Cerebellar nuclear complex (tissue), 1 donor: ENCODE measurements around the gene AHDC1.
"Not testable (repeated sequence)": the region's sequence is repeated elsewhere in the genome, so short reads cannot be mapped to it uniquely, and the experiment has no call there.

Experiments
- DNase-seq, 2 experiments: peaks; one replicate each; lab custom pipeline; 2025; lab: John Stamatoyannopoulos, UW

The AHDC1 gene

DNA sequence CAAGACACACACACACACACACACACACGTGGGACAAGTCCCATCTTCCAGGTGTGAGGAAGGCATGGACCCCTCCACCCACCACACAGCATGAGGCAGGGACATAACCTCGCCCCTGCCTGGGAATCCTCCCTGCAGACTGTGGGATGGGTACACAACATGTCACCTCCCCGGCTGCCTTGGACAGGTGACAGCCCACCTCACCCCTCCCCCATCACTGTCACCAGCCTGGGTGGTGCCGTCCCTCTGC, 40.7 kb downstream of the AHDC1 start:
- DNase-seq = no peak

DNA sequence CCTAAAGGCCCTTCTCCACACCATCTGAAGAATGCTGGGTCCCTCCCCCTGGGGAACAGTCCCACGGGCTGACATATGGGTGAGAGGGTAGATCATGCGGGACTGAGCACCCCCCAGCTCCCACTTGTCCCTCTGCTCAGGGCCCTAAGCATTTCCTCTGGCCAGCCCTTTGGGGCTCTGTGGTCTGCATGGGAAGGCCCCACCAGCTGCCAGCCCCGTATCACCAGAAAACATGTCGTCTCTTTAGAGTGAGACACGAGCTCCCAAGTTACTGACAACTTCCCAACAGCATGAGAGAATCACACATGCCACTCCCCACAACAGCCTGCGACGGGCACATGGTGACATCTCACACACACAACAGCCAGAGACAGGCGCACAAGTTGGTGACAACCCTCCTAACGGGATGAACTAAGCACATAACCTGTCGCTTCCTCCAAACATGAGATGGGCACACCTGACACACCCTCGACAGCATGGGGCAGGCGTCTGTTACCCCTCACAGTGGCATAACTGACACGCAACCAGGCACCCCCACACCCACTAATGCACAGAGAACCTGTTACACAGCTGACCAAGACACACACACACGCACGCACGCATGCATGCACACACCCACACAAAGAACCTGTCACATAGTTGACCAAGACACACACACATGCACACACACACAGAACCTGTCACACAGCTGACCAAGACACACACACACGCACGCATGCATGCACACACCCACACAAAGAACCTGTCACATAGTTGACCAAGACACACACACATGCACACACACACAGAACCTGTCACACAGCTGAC, 41.2 kb downstream of the AHDC1 start:
- DNase-seq = no peak

DNA sequence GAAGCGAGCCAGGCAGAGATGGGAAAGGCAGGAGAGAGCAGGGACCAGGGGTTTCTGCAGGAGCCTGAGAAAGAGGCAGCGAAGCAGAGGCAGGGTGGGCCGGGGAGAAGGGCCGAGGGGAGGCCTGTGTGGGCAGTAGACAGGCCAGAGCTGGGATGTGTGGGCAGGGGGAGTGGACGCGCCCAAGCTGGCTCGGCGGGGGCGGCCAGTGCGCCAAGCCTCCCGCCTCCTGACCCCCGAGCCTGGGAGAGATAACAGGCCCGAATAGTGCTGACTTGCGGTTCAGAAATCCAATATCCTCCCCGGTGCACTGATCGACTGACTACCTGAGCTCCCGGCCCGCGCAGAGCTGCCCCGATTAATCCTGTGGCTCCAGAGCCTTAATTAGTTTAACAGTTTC, 41.9 kb downstream of the AHDC1 start:
- no peak for DNase-seq

DNA sequence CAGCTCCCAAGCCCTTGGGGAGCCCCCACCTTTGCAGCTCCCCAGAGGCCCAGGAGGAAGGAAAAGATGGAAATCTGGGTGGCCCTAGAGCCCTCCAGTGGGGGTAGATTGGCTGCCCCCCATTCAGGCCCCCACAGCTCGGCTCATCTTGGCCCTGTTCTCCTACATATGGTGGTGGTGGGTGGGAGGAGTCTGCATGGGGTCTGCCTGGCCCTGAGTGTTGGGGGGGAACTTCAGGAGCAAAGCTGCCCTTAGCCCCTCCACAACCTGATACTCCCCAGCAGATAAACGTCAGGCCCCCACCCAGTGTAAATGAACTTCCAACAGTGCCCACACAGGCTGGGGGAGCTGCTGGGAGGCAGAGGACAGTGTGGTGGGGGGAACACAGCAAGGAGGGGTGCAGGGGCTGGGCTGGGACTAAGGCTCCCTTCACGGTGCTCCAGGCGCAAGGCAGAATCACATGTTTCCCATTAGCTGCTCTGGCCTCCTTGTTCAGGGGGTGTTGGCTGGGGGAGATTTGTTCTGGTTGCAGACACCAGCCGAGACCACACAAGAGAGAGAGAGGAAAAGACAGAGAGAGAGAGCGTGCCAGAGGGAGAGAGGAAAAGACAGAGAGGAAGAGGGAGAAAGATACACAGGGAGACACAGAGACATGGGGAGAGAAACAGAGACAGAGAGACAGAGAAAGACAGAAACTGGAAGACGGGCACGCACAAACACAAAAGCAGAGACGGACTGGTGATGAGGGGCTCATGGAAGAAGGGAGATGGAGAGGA, 42.6 kb downstream of the AHDC1 start:
- DNase-seq = no peak

DNA sequence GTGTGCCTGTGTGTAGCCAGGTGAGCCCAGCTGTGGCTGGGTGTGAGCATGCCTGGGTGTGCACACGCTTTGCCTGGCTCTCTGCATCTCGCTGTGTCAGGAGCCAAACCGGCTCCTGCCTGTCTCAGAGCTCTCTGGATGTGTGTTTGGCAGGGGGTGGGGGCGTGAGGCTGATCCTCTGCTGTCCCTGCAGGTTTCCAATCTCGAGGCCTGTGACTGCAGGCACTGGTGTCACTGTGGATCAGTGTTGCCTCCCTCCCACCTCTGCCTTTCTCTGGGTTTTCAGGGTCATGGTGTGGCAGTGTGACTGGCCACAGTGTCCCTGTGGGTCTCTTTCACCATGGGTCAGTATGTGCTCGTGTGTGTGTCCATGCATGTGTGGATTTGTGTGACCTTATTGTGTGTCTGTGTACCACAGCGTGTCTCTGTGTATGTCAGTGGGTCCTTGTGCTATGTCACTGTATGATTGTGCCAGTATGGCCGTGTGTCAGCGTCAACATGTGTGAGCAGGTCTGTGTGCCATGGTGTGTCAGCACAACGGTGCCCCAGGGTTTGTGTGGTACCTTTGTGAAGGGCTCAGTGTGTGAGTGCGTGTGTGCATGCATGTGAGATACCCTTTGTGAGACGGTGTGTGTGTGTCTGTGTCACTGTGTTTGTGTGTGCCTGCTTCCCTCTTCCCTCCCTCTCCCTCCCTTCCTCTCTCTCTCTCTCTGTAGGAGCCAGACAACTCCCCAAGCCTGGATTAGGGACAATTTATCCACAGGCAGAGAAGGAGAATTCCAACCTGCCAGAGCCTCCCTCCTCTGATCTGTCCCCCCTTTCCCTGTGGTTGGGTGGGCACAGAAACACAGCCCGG, 43.4 kb downstream of the AHDC1 start:
- DNase-seq = no peak

DNA sequence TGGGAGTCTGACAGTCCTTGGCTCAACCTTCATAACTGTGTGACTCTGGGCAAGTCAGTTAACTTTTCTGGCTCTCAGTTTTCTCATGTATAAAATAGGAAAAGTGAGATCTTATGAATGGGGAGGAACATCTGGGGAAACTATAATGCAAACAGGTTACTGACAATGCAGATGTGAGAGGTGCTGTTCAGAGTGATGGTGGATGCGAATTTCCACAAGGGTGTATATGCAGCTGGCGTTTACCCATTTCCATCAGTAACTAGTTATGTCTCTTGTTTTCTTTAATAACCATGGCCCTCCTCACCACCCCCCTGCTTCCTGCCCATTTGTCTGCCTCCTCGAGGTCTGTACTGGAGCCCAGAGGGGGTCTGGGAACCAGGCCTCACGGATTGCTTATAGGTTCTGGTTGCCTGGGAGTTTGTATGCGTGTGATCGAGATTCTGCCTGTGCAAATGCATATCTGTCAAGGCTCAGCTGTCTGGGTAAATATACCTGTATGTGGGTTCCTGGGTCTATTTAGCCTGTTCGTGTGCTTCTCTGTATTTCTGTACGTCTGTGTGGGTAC, 44.4 kb downstream of the AHDC1 start:
- DNase-seq = no peak

DNA sequence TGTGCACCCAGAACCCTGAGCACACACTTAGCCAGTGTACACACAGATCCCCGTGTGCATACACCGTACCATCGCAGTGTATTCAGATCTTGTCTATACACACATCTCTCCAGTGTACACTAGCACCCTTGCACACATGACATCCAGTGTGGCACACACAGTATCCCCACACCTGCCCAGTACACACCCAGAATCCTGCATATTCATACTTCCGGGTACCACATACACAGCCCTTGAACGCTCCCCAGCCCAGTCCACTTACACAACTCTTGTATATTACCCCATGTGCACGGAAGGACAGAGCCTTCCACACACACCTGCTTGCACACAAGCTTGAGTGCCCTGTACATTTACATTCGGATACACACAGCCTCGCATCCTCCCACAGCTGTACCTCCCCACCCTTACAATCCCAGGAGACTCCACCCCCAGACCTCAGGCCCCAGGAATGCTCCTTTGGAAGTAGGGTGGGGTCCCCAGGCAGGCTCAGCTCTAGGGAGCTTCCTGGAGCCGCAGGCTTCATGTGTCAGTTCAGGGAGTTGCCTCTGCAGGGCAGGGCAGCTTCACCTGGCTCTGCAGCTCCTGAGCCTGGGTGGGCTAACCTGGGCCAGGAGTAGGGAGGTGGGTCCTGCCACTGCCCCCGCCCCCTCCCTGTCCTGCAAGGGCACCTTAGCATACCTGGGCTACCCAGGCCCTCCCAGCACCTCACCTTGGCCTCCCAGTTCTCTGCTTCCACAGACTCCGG, 46.2 kb downstream of the AHDC1 start:
- DNase-seq = no peak

DNA sequence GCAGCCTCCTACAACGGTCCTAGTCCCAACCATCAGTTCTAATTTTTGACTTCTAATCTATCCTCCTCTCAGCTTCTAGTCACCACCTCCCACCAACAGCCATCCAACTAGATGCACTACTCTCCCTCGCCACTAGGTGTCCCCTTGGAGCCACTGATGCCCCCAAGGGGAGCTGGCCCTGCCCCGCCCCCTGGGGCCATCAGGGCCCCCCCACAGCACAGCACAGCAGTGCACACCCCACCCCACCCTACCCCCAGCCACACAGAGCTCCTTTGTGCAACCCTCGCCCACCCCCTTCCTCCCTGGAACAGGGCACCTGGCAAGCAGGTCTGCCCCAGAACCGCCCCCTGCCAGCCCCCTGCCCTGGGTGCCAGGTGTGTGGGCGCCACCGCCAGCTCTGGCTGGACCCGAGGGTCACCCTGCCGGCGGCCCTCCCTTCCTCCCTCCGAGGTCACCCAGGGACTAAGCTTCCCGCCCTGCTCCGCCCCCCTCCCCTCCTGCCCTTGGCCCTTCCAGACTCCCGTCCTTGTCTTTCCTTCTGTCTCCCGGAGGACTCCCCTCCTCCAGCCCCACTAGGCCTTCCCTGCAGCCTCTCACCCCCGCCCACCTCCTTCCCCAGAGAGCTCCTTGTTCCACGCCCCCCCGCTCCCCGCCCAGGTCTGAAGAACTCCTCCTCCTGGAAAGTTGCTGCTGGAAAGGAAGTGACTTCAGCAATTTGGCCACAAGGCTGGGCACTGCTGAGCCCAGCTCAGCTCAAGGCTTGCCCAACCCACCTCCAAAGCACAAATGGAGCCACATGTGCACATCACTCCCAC, 47.0 kb downstream of the AHDC1 start:
- no peak for DNase-seq

DNA sequence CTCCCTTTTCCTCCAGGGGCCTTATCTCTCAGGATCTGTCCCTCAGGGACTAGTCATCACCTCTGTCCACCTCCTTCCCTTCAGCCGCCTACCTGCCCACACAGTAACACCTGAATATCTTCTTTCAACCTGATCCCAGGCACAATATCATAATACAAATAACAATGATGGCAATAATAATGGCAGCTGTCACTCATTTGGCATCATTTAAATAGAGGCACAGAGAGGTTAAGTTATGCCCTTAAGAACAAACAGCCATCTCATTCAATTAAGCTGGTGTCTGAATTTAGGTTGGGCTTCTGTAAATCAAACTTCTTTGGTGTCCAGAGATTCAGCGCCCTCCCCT, 47.5 kb downstream of the AHDC1 start:
- no peak for DNase-seq

DNA sequence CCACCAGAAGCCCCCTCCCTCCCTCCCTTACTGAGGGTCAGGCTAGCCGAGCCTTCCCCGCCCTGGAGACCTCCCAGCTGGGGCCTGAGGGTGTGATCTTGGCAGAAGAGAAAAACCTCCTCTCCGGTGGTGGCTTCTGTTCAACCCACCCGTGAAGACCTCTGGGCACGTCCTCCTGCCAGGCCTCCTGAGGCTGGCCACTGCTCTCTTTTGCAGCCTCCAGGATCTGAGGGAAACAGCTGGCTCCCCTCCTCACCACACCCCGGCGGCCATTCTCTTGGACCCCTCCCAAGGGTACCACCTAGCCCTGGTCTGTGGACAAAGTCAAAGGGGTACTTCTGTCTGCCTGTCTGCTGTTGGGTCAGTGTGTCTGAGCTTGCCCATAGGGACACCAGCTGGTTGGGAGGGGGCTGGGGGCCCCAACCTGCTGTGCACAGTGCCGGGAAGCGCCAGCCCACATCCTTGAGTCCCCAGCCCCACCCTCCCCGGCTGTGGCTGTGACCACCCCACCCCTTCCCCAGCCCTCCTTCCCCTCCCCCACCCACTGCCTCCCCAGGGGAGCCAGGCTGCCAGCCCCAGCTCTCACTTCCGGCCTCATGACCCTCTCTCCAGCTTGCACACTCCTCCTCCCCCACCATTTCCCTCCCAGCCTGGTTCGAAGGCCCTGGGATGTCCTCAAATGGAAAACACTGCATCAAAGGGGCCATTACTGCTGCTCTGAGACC, 48.1 kb downstream of the AHDC1 start:
- DNase-seq = no peak

DNA sequence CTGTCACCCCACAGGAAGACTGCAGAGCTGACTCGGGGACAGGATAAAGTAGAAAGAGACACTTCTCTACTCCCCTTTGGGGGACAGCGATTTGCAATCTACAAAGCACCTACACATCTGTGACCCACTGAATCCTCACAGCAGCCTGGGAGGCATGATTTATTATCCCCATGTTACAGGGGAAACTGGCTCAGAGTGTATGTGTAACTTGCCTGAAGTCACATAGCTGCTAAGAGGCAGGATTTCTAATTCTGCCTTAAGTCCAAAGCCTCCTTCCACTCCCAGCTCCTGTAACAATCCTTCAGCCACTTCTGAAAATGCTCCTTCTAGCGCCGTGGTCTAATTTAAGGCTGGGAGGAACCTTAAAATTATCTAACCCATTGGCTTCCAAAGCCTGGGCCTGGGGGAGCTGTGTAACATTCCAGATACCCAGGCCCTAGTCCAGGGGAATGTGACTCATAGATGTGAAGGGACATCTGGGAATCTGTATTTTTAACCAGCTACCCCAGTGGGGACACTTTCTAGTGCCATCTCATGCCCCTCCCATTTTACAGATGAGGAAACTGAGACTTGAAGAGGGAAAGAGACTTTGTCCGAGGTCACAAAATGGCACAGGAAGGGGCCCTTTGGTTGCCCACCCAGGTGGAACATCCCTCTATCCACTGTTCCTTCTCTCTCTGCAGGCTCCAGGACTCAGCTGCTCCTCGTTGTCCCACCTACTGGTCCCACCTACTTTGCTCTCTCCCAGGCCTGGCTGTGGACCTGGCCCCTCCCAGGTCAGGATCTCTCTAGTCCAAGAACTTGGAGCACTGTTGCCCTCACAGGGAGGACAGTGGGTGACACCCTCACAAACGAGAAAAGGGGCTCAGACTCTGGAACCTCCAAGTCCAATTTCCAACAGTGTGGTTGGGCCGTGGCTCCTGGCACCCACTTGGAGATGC, 48.9 kb downstream of the AHDC1 start:
- DNase-seq = no peak

DNA sequence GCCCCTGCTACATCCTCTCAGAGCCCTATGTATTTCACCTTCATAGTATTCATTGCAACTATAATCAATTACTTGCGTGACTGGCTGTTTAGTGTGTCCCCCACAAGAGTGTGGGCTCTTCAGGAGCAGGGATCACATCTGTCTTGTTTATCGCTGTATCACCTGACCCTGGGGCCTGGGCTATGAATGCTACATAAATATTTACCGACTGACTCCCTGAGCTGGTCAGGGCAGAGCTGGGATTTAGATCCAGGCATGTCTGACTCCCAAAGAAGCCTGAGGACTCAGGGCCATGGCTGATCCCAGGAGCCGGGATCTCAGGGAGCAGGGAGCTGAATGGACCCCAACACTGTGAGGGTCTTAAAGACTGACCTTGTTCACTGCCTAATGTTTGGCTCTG, 49.7 kb downstream of the AHDC1 start:
- no peak for DNase-seq

DNA sequence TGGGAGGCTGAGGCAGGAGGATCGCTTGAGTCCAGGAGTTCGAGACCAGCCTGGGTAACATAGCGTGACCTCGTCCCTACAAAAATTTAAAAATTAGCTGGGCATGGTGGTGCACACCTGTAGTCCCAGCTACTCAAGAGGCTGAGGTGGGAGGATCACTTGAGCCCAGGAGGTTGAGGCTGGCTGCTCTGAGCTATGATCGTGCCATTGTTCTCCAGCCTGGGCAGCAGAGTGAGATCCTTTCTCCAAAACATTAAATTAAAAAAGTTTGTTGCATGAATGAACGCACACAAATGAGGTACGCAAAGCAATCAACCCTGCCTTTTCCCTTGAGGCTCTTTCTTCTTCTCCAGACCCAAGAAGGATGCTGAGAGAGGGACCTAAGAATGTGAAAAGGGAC, 50.1 kb downstream of the AHDC1 start:
- not testable (repeated sequence) for DNase-seq

DNA sequence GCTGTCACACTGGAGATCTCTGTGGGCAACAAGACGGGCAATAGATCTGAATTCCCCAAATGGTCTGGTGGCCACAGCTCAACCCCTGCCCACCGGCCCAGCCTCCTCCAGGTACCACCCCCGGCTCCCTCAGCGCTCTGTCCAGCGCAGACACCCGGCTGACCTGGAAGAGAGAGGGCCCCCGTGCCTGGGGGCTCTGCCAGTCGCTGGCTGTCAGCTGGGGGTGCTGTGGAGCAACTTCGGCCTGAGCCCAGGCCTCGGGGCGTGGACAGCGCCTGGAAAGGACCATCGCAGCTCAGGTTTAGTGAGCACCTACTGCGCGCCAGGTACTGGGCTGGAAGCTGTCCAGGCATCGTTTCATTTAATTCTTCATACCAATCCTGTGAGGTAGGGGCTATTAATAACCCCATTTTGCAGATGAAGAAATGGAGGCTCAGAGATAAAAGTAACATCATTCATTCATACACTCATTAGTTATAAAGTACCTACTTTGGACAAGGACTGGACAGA, 51.0 kb downstream of the AHDC1 start:
- DNase-seq = no peak

DNA sequence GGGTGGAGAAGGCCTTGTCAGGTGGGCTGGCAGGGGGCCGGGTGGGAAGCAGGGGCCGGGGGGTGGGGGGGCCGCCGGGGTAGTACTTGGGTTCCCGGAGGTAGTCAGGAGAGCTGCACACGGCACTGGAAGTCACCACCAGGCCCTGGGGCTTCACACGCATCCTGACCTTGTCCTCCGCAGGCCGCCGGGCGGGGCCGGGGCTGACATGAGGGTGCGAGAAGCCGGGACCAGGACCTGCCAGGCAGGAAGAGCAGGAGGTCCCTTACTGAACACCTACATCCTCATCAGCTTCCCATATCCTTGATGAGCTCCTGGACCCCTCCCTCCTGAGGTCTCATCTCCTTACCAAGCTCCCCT, 52.0 kb downstream of the AHDC1 start:
- DNase-seq = no peak

DNA sequence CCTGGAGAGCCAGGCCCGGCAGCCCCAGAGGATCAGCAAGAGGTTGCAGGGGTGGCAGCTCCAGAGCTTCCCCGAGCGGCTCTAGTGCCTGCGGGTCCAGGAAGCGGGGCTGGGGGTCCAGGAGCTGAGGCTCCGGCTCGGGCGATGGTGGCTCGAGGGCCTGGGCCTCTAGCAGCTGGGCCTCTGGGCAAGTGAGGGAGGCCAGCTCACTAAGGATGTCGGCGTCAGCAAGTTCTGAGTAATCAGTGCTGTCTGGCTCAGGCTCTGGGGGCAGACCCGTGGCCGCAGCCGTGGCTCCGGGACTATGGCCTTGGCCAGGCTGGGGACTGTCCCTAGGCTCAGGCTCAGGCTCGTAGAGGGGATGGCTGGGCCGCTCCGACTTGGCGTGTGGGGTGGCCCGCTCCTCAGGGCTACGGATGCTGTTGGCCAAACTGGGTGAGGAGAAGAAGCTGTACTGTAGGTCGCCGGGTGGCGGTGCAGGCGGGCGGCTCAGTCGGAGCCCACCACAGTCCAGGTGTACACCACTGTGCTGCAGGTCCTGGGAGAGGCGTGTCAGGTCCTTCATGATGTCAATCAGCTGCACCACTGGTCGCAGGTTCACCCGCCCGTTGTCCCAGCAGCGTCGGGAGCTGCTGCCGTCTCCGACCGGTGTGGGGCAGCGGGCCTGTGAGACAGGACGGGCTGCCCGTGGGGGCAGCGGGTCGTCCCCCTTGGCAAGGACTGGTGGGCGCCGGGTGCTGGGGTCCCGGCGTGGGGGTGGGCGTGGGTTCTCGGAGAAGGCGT, 52.6 kb downstream of the AHDC1 start:
- no peak for DNase-seq

DNA sequence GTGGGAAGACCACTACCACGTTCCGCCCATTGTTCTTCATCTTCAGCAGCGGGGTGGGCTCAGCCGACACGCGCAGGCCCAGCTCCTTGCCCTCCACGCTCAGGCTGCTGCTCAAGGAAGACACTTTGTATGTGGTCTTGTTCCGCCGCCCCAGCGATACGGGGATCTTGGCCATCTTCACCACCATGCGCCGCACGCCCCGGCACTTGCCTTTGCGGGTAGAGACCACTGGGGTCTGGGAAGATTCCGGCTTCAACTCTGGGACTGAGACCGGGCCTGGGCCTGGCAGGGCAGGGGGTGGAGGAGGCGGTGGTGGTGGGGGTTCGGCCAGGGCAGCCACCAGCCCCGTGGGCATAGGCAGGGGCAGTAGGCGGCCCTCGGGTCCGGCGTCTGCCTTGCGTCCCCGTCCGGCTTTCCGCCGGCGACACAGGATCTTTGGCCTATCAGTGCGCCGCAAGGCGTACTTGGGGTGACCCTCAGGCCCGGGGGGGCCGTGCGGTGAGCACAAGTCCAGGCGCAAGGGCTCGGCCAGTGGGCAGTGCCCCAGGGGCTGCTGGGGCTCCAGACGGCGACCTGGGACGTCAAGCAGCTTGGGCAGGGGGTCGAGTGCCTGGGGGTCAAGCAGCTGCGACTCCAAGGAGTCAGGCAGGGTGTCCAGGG, 53.3 kb downstream of the AHDC1 start:
- no peak for DNase-seq
